ENCODE data around the gene C2orf78.
"Not testable (repeated sequence)": the region's sequence is repeated elsewhere in the genome, so short reads cannot be mapped to it uniquely, and the experiment has no call there.

DNA sequence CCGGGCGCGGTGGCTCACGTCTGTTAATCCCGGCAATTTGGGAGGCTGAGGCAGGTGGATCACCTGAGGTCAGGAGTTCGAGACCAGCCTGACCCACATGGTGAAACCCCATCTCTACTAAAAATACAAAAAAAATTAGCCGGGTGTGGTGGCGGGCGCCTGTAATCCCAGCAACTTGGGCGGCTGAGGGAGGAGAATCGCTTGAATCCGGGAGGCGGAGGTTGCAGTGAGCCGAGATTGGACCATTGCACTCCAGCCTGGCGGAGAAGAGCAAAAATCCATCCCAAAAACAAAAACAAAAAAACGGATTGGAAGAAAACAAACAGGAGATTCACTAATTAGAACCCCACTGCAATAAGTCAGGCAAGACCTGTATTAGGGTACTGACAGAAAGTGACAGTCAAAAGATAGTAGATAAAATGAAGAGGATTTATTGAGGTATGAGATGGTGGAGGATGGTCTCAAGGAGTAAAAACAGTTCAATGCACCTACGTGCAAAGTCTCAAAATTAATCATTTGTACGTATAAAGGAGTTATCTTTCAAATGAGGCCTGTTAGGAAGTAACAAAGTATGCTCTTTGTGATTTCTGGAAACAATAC, 5.0 kb upstream of the C2orf78 start:
- TF ChIP-seq CTCF (conservative IDR thresholded peaks at IDR 0.05; ENCODE audit: low read length); EZH2phosphoT487 (IDR thresholded peaks at IDR 0.05; ENCODE audit: borderline replicate concordance, low read depth, low read length): not testable (repeated sequence)
